GM19023 (cell line): ENCODE results near the gene TMEM269.

Experiments used
- ATAC-seq: cut with Tn5 transposase; IDR thresholded peaks from one replicate; pipeline ENCODE4 v1.9.1; 2021; ENCODE audit warnings: mild to moderate bottlenecking, moderate library complexity; ENCODE audit not compliant: unreplicated experiment

The TMEM269 gene

GRCh38 chr1:42784946-42785693, at the start of gene TMEM269:
TSS of gene TMEM269 (plus strand) at chr1:42784991. CDS start at chr1:42789894, 4,903 bp downstream.
- no peak for ATAC-seq

GRCh38 chr1:42735056-42735455, 49.7 kb upstream of the TMEM269 start:
- no peak for ATAC-seq

DNA sequence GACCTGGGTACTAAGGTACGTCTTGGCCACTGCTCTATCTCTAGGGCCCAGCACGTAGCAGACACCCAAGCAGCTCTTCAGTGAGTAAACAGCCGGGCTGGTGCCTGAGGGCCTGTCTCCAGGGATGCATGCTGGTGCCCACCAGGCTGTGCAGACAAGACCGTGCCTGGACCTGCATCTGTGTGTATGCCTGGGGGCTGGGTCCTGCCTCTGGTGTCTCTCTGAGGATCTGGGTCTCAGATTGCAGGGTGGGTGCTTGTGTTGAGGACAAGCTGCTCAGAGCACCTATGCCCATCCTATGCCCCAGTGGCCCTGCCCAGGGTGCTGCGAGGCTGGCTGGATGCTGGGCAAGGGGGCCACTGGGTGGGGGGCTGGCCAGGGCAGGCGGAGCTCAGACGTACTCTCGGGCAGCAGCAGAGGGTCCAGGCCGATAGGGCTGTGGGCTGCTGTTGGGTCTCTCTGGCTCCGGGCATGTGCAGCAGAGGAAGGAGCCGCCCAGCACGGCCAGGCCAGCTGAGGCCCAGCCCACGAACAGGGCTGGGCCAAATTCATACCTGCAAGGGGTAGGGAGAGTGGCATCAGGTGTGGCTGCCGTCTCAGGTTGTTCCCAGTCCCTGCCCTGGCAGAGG, 49.2 kb upstream of the TMEM269 start:
- ATAC-seq = no peak

GRCh38 chr1:42736152-42736551, 48.6 kb upstream of the TMEM269 start:
- no peak for ATAC-seq

- no peak for ATAC-seq
Measured at GRCh38 chr1:42736571-42737200, 48.1 kb upstream of the TMEM269 start.

- ATAC-seq = no peak
Measured at GRCh38 chr1:42737257-42737656, 47.5 kb upstream of the TMEM269 start.

DNA sequence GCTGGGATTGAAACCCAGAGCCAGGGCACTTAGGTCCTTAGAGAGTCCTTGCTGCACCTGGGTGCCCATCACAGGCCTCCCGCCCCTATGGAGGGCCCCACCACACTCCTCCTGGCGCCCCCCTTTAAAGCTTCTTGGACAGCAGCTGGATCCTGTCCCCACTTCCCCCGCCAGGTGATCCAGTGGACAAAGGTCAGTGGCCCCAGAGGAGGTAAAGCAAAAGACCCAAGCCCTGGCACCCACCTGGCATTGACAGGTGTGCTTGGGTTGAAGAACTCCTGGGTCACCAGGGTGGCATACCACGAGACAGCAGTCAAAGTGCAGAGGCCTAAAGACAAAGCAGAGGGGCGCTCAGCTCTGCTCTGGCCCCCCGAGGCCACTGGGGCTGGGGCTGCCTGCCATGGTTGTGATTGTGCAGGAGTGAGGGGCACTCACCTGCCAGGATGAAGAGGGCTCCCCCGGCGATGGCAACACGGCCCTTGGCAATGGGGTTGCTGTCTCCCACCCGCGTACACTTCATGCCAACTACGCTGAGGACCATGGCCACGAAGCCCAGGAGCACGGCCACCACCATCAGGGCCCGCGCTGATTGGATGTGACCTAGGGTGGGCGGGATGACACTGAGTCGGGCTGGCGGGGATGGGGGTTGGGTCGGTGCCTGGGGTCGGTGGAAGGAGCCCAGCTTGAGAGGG, 46.7 kb upstream of the TMEM269 start:
- no peak for ATAC-seq

GRCh38 chr1:42738678-42739226, 46.0 kb upstream of the TMEM269 start:
- ATAC-seq = no peak

DNA sequence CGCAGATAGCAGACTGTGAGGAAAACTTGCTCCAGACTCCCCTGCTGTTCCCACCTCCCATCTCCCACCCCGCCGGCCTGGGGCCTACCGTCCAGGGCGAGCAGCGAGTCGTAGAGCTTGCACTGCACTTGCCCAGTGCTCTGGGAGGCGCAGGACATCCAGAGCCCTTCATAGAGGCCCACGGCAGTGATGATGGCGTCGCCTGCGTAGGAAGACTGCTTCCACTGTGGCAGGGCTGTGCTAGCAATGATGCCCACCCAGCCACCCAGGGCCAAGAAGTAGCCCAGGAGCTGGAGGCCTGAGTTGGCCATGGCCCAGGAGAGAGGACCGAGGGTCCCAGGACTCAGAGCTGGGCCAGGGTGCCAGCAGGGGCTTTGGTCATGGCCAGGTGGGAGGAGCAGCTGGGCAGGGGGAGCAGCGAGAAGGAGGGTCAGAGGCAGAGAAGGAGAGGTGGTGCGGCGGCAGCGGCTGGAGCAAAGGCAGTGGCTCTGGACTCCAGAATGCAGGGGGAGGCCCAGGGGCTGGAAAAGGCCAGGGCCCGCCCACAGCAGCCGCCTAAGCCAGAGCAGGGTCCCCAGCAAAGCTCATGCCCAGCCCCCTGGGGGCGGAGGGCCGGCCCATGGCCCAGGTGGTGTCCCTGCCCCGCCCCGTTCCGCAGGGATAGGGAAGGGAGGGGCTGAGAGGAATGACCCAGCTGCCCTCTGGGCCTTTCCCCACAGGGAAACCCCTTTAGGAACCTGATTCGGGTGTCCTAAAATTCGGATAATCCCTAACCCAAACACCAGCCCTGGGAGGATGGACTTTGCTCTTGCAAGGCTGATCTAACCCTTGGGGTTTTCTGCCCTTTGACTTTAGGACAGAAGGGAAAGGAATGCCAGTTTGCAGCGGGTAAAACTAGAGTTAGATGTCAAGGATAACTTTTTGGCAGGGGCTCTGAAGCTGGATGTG, 44.8 kb upstream of the TMEM269 start, which contains the start of gene CLDN19:
TSS of gene CLDN19 (minus strand) at position 484 of the 948 bp plus-strand sequence. CDS start at position 311, 173 bp downstream.
- no peak for ATAC-seq

DNA sequence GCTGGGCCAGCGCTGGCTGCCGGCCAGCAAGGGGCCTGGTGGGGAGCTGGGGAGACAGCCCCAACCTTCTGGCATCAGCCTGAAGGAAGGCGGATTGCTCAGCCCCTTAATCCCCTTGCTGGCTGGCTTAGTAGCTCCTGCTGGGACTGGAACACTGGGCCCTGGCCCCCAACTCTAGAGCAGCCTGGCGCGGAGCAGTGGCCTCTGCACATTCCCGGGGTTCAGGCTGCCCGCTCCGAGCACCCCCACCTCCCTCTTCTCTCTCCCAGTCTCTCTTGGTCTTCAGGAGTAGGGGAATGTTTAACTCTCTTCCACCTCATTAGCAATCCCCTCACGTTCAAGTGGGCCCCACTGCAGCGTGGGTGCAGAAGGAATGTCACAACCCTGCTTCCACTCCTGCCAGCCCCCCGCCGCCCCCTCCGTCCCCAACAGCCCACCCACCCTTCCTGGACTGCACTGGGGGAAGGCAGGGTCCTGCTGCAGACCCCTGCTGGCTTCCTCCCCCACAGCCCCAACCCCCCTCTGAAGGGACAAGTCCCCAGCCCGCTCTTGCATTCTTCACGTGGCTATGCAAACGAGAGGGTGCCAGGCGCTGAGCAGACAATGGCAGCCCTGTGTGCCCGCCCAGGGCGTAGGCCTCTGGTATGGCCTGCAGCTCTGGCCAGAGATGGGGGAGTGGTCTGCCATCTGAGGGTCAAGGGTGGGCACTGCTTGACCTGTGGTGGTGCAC, 43.8 kb upstream of the TMEM269 start:
- no peak for ATAC-seq

GRCh38 chr1:42741706-42742105, 43.1 kb upstream of the TMEM269 start:
- ATAC-seq = no peak

DNA sequence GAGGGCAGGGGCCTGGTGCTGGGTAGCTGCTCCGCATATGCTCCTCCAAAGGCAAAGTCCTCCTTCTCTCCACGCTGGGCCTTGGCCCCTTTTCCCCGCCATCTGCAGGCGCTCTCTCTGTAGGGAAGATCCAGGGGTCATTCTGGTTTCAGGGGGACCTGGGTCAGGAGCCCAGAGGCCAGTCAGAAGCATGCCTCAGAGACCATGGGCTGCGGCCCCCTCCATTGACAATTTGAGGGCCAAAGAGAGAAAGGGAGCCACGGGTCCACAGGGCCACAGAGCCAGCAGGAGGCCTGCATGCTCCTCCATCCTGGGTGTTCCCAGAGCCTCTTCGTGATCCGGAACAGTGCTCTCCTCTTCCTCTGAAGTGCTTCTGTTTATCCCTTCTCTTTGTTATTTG, 42.6 kb upstream of the TMEM269 start:
- no peak for ATAC-seq

- no peak for ATAC-seq
Measured at GRCh38 chr1:42742617-42743316, 42.0 kb upstream of the TMEM269 start.

DNA sequence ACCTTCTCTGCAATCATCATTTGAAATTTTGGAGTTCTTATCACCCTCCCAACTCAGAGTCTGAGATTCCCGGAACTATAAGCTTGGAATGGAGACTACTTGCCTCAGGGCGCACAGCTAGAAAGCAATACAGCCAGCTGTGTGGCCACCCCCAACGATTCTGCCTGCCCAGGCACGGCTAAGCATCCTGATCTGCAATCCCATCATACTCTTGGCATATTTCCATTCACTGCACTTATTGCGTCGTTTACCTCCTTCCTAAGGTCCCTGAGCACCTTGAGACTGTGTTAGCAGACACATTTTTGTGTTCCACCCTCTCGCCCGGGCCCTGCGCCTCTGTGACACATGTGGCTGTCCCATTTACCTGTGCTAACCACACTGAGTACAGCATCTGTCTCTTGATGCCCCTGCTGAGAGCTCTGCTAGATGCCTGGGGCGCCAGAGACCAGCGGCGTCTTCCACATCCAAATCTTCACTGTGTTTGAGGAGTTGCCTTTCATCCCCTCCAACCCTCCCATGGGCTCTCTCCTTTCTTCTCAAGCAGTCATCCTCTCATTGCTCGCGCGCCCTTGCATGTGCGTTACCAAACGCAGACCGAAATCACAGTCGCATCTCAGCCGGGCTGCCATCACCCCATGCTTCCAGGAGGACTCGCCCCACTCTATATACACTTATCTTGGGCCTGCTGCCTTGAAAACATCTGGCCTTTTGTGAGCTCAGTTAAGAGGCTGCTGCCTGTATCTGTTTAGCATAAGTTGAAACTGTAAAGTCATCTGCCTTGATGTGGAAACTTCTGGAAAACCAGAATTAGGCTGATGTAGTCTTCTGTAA, 41.3 kb upstream of the TMEM269 start:
- ATAC-seq = no peak

- no peak for ATAC-seq
Measured at GRCh38 chr1:42744148-42744413, 40.7 kb upstream of the TMEM269 start.

DNA sequence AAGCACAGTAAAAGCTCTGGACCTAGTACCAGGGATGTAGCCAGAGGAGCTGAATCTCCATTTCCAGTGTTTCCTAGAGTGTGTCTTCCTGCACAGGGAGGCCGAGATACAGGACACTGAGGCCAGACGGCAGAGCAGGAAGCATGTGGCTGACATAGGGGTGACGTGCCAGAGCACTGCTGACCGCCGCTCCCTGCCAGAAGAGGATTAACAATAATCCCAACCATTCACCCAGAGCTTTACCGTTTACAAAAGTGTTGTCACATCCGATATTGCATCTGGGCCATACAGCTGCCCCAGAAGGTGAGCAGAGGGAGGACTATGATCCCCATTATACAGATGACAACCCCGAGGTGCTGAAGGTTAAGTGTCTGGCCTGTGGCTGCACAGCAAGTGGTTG, 38.9 kb upstream of the TMEM269 start:
- no peak for ATAC-seq

DNA sequence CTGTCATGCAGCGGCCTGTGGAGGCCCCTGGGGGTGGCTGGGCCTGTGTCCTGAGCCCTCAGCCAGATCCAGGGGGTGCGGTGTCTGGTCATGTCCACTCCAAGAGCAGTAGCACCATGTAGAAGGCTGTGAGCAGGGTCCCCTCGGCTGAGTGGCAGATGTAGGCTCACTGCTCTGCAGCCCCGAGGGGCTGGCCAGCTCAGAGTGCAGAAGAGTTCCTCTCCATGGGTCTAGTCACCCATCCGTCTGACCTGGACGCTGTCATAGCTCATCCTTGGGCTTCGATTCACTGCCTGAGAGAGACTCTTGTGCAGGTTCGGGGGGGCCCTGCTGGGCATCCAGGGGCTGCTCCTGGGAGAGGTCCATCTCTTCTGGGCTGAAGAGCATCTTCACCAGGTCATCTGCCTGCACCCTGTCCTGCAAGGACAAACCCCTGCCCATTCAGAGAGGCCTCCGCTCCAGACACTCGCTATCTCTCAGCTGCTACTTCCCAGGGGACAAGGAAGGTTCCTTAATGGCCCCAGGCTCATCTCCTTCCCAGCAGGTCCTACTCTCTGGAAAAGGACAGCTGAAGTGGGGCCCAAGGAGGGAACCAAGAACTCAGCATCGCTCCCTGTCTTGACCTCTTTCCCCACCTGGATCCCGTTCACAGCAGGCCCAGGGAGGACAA, 38.2 kb upstream of the TMEM269 start:
- no peak for ATAC-seq

DNA sequence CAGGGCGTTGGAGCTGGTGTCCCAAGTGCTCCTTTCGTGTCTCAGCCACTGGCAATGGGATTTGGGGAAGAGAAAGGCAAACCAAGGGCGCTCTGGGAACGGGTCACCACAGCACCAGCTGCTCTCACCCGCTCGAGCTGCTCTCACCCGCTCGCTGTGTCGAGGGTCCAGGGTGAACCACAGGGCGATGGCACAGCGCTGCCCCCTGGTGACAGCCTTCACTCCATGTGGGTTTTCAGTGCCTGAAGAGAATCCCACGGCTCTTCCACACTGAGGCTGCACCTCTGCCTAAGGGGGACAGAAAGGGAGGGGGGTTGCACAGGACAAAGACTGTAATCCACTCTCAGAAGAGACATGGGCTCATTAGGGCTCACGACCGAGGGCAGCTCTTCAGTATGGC, 37.7 kb upstream of the TMEM269 start:
- ATAC-seq = no peak
